HG02884 (cell line): Measurements from ENCODE around the gene OR7A10.

Experiments
- ATAC-seq: cut with Tn5 transposase; IDR thresholded peaks from one replicate; pipeline ENCODE4 v1.9.1; 2021; ENCODE audit warnings: mild to moderate bottlenecking, moderate library complexity; ENCODE audit not compliant: unreplicated experiment

The OR7A10 gene

DNA sequence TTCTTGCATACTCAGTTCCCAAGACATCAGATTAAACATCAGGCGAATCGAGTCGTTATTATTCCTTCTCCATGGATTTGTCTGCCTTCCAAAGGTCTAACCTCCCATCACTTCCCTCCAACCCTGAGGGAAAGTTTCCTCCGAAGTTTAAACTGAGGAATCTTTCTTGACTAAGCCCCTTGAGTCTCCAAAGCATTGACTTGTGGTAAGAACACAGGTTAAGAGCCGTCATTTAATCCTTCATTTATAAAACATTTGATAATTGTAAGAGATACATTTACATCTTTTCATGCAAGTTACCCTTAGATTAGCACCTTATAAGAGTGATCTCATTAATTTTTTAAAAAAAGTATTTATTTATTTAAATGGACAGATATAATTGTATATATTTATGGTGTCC lies at the start of gene OR7A10:
OR7A10 (minus strand) TSS at position 101 of the 400 bp plus-strand sequence. CDS start 7,045 bp downstream, outside the sequence.
- no peak for ATAC-seq

DNA sequence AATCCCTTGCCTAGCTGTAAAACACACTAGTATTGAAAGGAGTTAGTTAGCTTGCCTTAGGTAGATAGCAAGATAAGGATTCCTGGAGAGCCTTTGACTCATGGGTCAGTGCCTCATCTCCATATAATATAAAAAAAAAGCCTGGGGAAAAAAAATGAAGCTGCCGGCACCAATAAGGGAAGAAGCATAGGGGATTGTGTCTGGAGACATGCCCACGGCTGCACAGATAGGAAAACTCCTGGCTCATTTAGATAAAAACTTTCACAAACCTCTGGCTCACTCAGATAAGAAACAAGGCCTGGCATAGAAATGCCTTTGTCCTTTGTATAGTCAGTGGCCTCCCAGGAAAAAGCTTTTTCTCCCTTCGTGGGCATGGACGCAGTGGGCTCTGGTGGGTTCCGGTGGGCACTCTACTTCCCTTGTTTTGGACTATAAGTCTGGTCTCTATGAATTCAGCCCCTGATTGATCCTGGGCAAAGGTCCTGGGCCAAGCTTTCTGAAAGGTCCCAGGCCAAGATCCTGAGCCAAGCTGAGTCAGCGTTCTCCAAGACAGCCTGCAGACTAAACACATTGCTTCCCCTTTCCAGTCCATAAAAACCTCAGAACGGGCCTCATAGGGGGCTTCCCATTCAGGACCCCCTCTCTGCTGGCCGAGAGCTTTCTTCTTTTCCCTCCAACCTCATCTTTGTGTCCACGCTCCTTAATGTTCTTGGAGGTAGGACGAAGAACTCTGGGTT lies 42.1 kb upstream of the OR7A10 start:
- no peak for ATAC-seq

DNA sequence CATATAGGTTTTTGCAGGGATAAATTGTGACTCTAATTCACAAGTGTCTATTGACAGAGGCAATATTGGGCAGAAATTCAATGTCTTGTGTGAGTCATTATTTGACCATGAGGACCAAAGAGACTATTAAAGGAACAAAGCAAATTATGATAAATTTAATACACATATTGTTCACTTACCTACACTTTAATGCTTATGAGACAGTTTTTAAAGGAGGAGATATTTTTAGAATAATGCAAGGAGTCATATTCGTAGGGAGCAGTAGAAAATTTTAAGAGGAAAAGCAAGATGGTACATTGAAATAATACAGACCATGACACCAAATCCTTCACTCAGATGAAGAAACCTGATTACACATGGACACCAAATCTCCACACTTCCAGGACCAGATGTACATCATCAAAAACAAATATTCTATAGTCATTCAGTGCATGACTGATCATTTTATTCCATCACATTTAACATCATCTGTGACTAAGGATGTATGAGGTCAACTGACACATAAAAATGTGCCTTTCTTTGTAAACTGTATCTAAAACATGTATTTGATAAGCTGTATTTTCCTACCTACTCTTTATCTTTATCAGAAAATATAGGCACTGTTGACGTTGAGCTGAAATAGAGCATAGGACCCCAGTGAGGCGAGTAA lies 41.4 kb upstream of the OR7A10 start:
- ATAC-seq: no peak

DNA sequence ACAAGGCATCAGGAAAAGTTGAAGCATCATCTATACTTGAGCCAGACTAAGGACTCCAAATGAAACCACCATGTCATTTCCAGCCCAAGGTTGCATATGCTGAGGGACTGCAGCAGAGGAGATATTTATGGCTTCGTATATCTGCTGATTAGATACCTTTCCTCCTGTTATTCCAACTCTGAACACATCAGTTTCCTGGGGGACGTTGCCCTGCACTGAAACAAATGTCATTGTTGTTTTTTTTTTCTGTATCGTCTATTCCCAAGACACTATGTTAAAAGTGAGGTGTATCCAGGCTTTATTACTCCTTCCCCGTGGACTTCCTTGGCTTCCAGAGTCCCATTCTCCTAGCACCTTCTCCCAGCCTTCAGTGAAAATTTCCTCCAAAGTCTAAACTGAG lies 37.3 kb upstream of the OR7A10 start, which contains the start of gene OR7A17:
OR7A17 (minus strand) TSS at position 101 of the 400 bp plus-strand sequence. CDS start 4,777 bp downstream, outside the sequence.
- no peak for ATAC-seq

DNA sequence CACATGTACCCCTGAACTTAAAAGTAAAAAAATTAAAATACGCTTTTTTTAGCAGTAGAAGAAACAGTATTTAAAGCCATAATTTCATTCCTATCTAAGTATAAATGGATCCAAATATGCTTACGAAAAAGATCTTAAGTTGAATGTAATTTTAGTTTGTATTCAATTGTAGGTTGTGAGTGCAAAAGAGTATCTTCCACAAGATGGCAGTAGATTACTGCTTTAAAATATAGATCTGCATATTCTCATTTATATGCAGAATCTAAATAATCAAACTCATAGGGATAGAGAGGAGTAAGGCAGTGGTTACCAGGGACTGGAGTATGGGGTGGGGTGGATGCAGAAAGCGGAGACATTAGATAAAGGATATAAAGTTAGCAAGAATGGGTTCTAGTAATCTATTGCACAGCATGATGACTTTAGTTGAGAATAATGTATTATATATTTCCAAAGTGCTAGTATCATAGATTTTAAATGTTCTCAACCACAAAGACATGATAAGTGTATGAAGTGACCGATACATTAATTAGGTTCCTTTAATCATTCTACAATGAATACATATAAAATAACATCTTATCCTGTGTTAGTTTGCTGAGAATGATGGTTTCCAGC lies 23.0 kb upstream of the OR7A10 start:
- no peak for ATAC-seq

DNA sequence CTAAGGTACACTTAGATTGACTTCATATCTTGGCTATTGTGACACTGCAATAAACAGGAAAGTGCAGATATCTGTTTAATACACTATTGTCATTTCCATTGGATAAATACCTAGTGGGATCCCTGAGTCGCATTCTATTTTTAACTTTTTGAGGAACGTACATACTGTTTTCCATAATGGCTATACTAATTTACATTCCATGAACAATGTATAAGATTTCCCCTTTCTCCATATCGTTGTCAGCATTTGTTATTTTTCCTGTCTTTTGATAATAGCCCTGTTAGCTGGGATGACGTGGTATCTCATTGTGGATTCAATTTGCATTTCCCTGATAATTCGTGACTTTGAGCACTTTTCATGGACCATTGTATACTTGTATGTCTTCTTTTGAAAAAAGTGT lies 19.8 kb upstream of the OR7A10 start:
- ATAC-seq: no peak

DNA sequence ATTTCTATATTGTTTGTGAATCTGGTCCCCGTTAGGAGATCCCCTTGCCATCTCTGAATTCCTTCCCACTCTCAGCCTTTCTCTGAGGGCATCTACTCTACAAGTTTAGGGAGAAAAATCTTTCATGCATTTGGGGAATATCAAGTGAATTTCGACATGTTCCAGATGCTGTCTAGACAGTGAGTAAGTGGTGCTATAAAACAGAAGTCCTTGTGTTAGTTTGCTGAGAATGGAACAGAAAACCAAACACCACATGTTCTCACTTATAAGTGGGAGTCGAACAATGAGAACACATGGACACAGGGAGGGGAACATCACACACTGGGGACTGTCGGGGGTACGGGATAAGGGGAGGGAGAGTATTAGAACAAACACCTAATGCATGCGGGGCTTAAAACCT lies 5.1 kb downstream of the OR7A10 start:
- no peak for ATAC-seq

DNA sequence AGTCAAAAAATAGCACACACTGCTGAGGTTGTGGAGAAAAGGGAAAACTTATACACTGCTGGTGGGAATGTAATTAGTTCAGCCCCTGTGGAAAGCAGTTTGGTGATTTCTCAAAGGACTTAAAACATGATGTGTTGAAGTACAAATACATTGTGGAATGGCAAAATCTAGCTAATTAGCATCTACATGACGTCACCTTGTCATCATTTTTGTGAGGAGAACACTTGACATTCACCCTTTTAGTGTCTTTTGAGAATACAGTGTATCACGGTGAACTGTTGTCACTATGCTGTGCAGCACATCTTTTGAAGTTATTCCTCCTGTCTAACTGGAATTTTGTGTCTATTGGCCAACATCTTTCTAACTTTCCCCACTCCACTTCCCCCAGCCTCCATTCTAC lies 5.6 kb downstream of the OR7A10 start:
- no peak for ATAC-seq

DNA sequence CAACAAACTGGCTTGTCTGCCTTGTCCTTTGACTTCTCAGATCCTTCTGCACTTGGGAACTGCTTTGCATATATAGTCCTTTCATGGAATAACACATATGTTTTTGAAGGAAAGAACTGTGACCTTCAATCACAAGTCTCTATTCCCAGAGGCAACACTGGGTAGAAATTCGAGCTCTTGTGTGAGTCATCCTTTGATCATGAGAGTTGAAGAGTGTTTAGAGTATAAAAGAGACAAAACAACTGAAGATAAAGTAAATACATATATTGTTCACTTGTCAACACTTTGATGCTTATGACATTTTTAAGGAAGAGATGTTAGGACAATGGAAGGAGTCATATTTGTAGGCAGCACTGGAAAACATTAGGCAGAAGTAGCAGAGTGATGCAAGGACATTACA lies 8.5 kb downstream of the OR7A10 start:
- ATAC-seq: no peak

DNA sequence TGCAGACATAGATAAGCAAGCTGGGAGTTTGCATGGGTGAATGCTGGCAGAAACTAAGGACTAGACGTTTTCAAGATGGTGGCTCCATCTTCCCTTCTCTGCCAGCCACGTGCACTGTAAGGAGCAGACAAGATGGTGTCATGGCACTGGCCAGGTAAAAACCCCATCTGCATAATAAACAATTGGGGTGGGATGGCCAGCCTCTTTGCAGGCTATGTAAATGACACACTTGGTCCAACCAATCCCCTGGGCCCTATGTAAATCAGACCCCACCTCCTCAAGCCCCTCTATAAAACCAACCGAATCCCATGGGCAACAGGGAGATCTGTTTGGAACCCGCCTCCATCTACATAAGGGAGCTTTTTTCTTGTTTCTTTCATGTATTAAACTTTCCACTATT lies 11.3 kb downstream of the OR7A10 start:
- ATAC-seq: no peak

DNA sequence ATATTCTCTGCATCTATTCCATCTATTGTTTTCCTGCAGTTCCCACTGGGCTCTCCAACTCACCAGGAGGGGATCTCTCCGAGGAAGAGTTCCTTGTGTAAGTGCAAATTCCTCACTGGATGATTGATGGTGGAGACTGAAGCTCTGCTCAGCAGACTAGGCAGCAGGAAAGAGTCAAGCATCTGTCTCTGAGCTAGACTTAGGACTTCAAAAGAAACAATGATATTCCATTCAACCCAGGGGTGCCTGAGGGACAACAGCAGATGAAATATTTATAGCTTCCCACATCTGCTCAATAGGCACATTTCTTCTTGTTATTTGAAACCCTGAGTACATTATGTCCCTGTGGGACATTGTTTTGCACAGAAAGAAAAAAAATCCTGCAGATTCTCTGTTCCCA lies 13.7 kb downstream of the OR7A10 start, which contains the start of the genes OR7A5 and OR7C1:
OR7A5 (minus strand) TSS at position 175 of the 400 bp plus-strand sequence. CDS start 6,944 bp downstream, outside the sequence.
OR7C1 (minus strand) TSS at position 175 of the 400 bp plus-strand sequence. CDS start 35,049 bp downstream, outside the sequence.
- no peak for ATAC-seq

DNA sequence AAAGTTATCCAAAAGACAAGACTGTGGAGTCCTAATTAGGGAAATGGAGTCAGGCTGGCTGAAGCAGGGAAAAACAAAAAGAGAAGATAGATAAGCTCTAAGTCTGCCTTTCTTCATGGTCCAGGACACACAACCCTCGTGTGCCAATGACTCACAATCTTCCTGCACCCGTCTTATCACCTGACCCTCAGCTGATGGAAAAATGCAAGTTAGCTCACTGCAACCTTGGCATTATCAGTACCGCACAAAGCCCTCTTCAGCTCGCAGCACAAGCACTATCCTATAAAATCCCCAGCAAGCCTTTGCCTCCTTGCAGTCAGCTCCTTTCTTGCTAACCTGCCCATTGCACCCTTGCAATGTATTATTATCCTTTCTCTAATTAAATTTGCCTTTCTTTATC lies 18.0 kb downstream of the OR7A10 start:
- ATAC-seq: no peak

DNA sequence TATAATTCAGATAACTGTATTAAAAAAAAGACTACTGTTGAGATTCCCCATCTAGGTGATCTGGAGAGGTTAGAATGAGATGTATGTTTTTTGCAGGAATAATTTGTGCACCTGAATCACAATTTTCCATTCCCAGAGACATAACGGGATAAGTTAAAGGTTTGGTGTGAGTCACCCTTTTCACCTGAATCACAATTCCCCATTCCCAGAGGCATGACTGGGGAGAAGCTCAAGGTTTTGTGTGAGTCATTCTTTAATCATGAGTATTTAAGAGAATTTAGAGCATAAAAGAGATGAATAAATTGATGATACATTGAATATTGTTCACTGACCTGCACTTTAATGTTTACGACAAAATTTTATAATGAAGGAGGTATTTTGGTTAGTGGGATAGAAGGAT lies 22.7 kb downstream of the OR7A10 start:
- no peak for ATAC-seq

DNA sequence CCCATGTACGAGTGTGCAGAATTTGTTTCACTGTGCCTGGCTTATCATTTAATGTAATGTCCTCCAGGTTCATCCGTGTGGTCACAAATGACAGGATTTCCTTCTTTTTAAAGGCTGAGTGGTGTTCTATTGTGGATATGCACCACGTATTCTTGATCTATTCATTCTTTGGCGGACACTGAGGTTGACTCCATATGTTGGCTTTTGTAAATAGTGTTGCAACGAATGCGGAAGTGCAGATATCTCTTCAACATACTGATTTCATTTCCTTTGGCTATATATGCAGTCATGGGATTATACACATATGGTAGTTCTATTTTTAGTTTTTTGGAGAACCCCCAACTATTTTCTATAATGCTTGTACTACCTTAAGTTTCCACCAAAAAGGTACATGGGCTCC lies 26.8 kb downstream of the OR7A10 start:
- no peak for ATAC-seq

DNA sequence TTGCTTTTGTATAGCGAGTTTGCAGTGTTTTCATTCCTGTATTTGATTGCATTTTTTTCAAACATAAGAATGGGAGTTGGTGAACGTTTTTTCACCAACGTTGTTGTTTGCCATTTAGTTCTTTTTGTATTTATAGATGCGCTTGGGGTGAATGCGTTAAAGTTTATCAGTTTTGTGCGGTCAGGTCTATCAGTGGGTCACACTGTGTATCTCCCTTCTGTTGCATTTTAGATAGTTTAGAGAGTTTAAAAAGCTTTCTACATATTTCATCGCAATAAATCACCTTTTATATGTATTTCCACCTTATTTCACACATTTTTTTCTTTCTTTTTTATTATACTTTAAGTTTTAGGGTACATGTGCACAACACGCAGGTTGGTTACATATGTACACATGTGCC lies 30.1 kb downstream of the OR7A10 start:
- ATAC-seq: no peak

DNA sequence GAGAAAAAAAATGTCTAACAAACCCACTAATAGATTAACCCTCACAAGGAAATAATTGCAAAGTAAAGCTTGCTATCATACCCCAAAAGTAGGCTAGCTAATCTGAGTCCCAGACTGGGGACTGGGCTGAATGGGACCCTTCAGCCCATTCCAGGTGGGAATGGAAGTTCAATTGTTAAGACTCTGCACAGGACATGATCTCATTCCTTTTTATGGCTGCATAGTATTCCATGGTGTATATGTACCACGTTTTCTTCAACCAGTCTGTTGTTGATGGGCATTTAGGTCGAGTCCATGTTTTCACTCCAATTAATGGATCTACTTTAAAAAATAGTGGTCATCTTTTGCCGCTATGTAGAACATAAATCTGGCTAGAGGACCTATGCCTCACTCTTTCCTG lies 31.7 kb downstream of the OR7A10 start:
- no peak for ATAC-seq

DNA sequence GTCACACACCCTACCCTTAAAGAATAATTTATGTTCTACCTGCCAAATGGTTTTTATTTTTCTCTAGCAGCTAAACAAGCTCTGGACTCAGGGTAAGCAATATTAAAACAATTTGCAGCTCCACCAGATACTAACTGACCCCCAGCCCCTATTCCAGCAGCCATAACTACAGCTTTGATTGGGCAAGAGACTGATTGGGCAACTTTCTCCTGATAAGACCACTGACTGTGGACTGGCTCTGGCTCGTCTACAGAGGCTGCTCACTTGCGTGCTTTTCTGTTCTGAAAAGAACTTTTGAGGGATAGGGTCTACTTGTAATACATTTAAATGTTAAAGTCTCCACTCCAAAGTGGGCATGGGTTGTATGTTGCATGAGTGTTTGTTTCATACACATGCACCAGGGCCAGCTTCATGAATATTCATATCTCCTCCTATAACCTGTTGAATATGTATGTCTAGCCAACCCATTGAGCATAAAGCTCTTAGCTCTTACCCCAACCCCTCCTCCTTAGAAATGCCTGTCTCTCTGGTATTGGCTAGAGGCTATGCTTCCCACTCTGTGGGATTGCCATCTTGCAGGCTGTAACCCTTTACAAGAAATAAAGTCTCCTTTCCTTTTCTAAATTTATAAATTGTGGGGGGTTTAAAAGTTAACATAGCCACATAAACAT lies 33.6 kb downstream of the OR7A10 start:
- no peak for ATAC-seq

DNA sequence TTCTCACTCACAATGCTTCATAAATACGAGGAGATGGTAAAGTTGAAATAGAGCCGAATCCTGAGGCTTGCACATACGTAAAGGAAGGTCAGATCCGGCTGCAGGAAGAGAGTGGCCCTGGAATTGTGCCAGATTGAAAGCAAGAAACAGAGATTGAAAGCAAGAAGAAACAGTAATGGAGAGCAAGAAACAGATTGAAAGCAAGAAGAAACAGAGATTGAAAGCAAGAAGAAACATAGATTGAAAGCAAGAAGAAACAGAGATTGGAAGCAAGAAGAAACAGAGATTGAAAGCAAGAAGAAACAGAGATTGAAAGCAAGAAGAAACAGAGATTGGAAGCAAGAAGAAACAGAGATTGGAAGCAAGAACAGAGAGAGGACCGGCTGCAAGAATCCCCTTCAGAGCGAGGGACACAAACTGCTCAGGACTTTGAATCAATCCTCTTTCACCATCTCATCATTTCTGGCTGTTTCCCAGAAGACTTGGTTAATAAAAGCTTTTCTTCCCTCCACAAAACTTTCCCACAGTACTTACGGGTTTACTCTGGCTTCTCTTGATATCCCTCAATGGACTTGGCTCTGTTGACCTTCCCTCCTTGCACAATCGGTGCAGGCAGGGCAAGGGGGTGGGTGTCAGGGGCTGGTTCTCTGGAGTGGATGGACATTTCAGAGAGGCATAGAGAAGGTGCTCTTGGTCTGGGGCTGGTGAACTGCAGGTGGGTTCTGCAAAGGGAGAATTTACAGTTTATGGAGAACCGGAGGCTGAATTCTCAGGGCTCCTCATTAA lies 39.3 kb downstream of the OR7A10 start:
- ATAC-seq: no peak

DNA sequence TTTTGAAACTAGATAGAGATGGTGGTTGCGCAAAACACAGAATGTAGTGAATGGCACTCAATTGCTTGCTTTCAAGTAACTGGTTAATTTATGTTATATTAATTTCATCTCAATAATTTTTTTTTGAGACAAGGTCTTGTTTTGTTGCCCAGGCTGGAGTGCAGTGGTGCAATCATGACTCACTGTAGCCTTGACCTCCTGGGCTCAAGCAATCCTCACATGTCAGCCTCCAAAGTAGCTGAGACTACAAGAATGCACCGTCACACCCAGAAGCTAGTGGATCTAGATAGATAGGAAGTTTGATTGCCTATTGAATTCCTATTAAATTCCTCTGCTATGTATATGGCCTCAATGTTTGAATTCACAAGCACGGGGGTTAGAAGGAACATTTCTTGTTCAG lies 44.0 kb downstream of the OR7A10 start:
- ATAC-seq: no peak

DNA sequence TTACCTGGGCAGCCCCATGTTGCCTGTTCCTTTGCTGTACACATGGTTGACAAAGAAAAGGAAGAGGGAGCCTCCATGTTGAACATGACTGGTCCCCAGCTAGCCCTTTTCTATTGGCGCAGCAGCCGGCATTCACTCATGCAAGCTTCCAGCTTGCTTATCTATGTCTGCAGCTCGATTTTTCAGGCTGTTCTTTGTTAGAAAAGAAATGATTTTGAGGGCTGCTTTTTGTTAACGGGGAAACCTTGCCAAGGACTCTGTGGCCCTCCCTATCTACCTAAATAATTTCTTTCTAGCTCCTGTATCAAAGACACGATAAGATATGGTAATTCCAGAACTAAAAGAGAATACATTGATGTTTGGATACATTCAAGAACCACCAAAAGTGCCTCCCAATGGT lies 50.0 kb downstream of the OR7A10 start:
- no peak for ATAC-seq
